Fibroblast of mammary gland (primary cell): ENCODE results near the gene MNX1.

ENCODE experiments used
- DNase-seq: peaks from one replicate; pipeline ENCODE4 v3.0.0-alpha.2; 2010; ENCODE audit warnings: low read depth
- H3K4me3 ChIP-seq: 2 replicates; pipeline ENCODE4 v1.5.1; 2011; ENCODE audit warnings: low read depth, mild to moderate bottlenecking, low read length, moderate library complexity; ENCODE audit not compliant: control insufficient read depth
- TF ChIP-seq, protein P1 (sequence below): conservative IDR thresholded peaks from 2 replicates; pipeline ENCODE4 v1.5.1; 2011; ENCODE audit warnings: low read depth, low read length, inconsistent platforms; ENCODE audit not compliant: control insufficient read depth, insufficient read depth

Gene MNX1

DNA sequence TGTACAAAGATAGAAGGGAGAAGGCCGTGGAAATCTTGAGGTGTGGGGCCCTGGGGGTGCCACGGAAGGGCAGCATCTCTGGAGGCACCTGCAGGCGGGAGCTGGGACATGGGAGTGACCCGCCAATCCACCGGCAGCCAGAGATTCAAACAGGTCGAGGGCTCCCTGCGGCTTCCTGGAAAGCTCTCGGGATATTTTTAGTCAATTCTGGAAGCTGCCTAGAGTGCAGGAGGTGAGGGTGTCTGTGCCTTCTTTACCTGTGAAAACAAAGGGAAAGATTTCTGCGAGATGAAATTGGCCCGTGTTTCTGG, 16.6 kb downstream of the MNX1 start:
- TF ChIP-seq, protein P1, sequence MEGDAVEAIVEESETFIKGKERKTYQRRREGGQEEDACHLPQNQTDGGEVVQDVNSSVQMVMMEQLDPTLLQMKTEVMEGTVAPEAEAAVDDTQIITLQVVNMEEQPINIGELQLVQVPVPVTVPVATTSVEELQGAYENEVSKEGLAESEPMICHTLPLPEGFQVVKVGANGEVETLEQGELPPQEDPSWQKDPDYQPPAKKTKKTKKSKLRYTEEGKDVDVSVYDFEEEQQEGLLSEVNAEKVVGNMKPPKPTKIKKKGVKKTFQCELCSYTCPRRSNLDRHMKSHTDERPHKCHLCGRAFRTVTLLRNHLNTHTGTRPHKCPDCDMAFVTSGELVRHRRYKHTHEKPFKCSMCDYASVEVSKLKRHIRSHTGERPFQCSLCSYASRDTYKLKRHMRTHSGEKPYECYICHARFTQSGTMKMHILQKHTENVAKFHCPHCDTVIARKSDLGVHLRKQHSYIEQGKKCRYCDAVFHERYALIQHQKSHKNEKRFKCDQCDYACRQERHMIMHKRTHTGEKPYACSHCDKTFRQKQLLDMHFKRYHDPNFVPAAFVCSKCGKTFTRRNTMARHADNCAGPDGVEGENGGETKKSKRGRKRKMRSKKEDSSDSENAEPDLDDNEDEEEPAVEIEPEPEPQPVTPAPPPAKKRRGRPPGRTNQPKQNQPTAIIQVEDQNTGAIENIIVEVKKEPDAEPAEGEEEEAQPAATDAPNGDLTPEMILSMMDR: no peak
- no peak overlapping the region for H3K4me3 ChIP-seq
- DNase-seq: no peak

- H3K4me3 ChIP-seq: no peak overlapping the region
- TF ChIP-seq, protein P1: no peak
- no peak for DNase-seq
Observed at GRCh38 chr7:156993021-156993924, 17.2 kb downstream of the MNX1 start.

- no peak overlapping the region for H3K4me3 ChIP-seq
- TF ChIP-seq, protein P1: no peak
- no peak for DNase-seq
Observed at GRCh38 chr7:156989766-156990535, 20.5 kb downstream of the MNX1 start.

GRCh38 chr7:156988343-156989185, 21.9 kb downstream of the MNX1 start:
- no peak overlapping the region for H3K4me3 ChIP-seq
- DNase-seq: peak; percentile 11
- TF ChIP-seq, protein P1: no peak

DNA sequence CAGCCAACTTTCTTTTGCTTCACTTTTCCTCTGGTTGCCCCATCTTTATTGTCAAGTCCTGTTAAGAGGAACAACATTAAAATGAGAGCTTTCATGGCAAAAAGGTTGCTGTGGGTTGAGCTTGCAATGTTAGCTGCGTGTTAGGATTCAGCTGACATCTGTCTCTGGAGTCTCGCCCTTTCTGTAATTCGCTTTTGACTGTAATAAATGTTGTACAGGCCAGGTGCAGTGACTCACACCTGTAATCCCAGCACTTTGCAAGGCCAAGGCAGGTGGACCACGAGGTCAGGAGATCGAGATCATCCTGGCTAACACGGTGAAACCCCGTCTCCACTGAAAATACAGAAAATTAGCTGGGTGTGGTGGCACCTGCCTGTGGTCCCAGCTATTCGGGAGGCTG, 24.1 kb downstream of the MNX1 start:
- DNase-seq: no peak
- TF ChIP-seq, protein P1: no peak

More for the DNA sequence above, 24.1 kb downstream of the MNX1 start:
- no peak overlapping the region for H3K4me3 ChIP-seq
